ENCODE measurements around the gene ASPRV1.
A peak's percentile ranks its signal among the peaks of the same experiment; 100 is the strongest.
"Not testable (repeated sequence)": the region's sequence is repeated elsewhere in the genome, so short reads cannot be mapped to it uniquely, and the experiment has no call there.

Gene ASPRV1

DNA sequence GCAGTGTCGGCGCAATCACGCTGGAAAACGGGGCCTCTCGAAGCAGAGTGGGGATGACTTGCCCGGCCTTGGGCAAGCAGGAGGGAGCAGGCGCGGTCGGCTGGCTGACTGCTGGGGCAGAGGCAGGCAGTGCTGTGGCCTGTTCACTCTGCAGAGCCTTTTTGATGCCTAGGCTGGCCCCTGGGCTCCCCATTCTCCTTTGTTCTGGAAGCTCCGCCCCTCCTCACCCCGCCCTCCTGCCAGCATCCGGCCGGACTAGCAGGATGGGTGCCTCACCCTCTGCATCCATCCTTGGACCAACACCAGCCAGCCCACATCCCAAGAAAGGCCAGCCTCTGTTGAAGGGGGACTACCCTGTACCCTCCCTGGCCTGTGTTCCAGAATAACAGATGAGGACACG is at the start of gene ASPRV1:
ASPRV1 (minus strand) TSS at position 136 of the 400 bp plus-strand sequence. CDS start 195 bp downstream, outside the sequence.
- DNase-seq = no peak

DNA sequence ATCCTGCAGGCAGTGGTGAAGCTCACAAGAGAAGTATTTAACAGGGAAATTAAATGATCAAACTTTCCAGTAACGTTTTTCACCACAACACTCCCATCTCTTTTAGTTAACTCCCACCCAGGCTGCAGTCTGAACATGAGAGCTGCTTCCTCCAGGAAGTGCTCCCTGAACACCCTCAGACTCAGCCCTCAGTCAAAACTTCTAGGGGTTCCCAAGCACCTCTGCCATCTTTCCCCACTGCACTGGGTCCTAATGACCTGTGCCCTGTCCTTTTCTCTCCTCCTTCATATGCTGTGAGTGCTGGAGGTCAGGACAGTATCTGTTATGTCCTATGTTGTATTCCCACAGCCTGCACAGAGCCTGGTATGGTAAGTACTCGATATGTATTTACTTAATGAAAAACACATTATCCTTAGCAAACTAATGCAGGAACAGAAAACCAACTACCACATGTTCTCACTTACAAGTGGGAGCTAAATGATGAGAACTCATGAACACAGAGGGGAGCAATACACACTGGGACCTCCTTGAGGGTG is 49.2 kb upstream of the ASPRV1 start:
- DNase-seq = no peak

DNA sequence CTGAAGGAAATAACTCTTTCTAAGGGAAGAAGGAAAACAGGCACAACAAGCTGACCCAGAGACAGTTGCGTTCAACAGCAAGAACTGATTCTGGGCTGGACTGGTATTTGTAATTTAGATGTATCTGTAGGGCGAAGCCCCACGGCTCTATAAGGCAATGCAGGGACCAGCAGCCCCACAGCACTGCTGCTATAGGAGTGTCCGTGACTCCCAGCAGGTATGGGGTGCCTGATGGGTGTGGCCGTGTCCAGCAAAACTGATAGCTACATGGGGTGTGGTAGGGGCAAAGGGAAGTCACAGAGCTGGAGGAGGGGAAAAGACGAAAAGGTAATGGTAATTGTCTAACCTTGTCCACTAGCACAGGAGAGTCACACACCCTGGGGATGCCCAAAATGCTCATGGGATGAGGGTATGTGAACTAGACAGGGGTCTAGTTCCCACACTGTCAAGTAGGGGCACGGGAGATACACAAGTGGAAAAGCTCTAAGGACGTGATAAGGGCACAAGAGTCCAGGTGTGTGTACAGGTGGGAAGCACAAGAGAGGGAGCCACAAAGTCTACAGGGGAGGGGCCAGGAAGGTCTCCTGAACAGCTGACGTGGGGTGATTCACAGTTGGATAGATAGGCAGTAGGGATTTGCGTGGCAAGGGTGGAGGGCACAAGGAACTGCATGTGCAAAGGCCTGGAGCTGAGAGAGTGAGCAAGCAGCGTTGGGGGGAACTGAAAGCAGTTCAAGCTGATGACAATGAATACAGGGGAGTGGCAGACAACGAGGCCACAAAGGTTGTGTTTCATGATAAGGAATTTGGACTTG is 48.5 kb upstream of the ASPRV1 start:
- peak; percentile 2 for DNase-seq

DNA sequence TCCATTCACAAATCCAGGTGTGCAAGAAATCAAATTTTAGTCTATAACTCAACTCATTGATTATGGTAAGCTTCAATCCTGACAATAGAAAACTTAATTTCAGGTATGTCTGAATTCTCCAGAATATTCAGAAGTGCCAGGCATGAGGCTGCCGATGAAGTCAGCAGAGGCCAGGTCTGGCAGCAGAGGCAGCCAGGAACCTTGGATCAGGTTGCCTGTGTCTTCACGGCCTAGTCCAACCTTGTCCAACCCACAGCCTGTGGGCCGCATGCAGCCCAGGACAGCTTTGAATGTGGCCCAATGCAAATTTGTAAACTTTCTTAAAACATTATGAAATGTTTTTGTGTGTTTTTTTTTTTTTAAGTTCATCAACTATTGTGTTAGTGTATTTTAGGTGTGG is 46.9 kb upstream of the ASPRV1 start:
- no peak for DNase-seq

DNA sequence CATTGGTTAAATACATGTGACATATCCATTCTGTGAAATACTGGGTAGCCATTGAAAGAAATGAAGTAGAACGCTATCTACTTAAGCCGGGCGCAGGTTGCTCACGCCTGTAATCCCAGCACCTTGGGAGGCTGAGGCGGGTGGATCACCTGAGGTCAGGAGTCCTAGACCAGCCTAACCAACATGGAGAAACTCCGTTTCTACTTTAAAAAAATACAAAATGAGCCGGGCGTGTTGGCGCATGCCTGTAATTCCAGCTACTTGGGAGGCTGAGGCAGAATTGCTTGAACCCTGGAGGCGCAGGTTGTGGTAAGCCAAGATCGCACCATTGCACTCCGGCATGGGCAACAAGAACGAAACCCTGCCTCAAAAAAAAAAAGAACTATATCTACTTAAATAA is 45.7 kb upstream of the ASPRV1 start:
- DNase-seq = no peak

DNA sequence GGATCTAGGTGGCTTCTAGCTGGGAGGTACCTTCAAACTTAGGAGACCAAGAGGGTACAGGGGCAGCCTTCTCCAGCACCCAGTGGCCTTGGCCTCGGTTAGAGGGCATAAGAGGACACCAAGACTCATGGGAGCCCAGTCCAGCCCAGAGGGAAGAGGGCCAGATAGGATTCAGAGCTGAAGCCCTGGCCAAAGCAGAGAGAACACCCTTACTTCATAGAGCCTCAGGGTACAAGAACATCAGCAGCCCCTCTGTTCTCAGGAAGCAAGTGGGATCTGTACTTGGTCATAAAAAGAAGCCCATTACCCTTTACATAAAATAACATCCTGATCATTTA is 45.0 kb upstream of the ASPRV1 start:
- no peak for DNase-seq

DNA sequence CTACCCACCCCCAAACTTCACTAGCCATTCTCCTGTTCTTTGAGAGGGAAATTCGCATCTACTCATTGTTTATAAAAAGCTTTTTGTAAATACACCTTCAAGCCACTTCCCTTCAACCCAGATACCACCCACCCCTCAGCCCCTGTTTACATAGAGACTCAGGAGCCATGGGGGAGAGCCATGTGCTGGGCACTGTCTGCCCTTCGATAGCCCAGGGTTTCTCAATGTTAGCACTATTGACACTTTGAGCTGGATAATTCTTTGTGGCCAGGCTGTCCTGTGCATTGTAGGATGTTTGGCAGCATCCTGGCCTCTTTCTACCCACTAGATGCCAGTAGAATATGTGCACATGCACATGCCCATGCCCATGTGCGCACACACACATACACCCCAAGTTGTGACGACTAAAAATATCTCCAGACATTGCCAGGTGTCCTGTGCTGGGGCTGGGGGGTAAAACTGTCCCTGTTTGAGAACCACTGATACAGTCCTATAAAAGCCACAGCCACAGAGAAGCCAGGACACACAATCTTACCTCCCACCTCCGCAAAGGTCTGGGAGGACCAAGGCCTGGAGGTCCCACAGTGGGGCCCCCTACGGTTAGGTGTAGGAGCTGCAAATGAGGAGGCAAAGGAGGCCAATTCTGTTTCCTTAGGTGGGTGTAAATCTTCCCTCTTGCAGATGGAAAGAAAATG is 44.5 kb upstream of the ASPRV1 start:
- no peak for DNase-seq

DNA sequence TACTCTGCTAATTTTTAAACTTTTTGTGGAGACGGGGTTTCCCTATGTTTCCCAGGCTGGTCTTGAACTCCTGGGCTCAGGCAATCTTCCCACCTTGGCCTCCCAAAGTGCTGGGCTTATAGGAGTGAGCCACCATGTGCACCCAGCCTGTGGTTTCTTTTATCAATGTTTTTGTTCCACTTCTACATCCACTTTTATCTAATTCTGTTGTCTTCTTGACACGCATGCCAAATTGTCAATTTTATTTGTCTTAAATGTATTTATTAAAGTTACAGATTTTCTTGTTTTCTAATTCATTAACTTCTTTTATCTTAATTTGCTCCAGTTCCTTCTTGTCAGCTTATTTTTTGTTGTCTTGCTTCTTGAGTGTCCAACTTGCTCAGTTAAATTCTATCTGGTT is 43.8 kb upstream of the ASPRV1 start:
- no peak for DNase-seq

DNA sequence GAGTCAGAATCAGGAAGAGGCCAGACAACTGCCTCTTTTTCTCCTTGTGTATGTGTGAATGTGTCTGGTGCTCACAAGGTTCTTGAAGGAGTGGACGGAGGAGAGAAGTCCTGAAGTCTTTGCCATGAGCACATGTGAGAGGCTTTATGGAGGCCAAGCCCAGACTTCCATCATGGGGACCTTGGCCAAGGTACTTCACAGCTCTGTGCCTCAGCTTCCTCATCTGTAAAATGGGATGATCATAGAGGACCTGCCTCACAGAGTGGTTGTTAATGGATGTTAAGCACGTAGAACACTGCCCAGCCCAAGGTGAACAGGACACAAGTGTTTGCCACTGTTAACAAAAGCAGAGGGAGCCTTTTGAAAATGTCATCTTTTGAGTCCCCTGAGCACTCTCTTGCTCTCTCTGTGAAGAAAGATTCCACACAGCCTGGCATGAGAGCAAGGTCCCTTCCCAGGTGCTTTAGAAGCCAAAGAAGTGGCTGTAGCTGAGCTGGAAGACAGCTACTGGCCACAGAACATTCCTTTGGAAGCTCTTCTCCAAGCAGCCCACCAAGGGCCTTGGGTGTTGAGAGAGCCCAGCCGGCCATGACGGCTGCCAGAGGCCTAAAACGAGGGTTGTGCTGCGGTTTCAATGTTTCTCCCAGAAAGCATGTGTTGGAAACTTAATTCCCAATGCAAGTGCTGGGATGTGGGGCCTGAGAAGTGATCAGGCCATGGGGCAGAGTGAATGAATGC is 41.8 kb upstream of the ASPRV1 start:
- DNase-seq = no peak

DNA sequence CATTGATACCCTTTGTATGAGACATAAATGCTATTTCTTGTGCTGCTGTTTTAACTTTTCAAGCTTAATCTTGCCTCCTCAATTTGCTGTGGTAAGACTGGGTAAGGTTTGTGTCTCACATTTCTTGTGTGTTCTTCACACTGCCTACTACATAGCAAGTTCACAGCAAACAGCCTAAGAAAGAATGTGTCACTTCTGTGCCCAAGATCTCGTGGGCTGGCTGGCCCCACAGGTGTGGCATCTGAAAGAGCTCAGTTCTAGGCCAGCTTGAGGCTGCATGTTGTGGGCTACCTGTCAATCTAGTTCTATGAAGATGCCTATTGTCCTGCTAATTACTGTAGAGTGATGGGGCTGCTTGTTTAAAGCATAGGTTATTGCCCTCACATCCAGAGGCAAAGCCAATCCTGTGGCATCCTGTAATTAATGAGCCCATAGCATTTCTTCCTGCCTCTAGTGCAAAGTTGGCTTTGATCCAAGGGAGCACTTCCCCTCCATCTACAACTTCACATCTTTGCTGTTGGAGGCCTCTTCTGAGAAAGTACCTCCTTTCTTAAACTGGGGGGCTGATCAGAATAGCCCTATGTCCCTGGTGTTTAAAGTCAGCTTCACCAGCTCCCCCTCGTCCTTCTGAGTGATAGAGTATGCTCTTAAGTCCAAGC is 40.9 kb upstream of the ASPRV1 start:
- DNase-seq = peak; percentile 29

DNA sequence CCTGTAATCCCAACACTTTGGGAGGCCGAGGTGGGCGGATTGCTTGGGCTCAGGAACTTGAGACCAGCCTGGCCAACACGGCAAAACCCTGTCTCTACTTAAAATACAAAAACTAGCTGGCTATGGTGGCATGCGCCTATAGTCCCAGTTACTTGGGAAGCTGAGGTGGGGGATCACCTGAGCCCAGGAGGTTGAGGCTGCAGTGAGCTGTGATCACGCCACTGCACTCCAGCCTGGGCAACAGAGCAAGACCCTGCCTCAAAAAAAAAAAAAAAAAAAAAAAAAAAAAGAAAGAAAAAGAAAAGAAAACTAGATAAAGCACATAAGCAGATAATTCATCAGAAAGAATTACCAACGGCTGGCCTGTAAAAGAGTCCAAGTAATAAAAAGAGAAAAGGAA is 39.1 kb upstream of the ASPRV1 start:
- not testable (repeated sequence) for DNase-seq

DNA sequence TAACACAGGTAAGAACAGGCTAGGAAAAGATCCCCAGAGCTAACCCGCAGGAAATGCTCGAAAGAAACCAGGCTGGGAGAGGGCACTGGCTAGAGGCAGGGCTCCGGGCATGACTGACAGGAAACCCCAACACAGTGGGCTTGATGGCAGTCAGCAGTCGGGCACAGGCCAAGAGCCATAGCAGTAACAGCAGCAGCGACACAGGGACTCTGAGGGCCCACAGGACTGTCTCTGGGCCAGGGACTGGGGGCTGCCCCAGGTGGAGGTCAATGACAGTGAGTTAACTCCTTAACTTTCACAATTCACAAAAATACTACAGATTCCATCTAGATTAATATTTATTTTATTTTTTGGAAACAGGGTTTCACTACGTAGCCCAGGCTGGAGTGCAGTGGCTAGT is 37.3 kb upstream of the ASPRV1 start:
- no peak for DNase-seq

DNA sequence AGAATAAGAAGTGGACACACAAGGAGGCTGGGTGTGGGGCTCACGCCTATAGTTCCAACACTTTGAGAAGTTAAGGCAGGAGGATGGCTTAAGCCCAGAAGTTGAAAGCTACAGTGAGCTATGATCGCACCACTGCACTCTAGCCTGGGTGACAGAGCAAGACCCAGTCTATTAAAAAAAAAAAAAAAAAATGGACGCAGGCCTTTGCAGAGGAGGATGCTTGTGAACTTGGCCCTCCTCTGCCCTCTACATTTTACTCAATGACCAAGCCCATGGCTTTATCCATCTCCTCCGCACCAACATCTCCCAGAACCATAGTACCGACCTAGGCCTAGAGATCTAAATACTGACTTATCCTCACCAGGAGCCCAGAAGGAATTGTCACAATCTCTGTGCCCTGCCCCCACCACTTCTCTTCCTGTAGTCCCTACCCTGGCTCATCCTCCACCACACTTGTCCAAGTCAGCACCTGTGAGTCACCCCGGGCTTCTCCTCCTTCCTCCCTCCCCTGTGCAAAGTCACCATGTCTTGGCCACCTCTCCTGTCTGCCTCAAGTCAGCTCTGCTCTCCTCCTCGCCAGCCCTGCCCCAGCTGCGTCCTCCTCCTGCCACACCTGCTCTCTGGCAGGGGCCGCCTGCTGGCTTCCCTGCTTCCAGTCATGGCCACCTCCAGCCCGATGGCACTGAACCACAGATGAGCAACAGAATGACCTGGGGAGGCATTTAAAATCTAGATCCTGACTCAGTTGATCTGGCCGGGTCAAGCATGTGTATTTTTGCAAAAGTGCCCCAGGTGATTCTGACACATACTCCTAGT is 35.8 kb upstream of the ASPRV1 start:
- no peak for DNase-seq

DNA sequence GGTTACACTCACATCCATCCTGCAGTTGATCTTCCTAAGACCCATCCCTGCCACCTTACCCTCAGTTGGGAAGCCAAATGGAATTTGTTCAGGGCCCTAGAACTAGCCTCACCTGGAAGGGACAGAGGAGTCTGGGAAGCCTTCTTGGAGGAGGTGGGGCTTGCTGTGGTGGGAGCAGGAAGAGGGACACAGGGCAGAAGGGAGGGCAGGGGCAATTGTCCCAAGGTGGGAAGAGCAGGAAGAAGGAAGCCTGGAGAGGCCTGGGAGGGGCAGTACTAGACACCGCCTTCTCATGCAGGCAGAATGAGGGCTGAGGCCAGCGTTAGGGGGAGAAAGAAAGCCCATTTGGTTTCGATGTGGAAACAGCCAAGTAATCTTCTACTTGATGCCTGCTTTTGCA is 34.1 kb upstream of the ASPRV1 start:
- no peak for DNase-seq

DNA sequence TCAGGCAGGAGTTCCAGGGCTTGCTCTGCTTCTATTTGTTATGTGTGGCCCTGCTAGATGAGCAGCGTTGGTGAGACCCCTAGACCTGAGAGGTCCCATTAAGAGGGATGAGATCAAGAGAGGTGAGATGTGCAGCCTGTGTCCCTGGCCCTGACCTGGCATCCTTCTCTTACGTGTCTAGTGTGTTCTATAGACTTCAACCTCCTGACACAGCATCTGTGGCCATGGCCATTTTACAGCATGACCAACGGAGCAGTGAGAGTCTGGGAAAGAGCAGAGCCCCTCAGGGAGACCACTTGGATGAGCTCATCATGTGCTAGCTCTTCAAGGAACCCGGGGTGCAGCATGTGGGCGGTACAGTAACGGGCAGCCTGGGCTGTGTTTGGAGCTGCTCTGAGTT is 32.7 kb upstream of the ASPRV1 start:
- DNase-seq = no peak

DNA sequence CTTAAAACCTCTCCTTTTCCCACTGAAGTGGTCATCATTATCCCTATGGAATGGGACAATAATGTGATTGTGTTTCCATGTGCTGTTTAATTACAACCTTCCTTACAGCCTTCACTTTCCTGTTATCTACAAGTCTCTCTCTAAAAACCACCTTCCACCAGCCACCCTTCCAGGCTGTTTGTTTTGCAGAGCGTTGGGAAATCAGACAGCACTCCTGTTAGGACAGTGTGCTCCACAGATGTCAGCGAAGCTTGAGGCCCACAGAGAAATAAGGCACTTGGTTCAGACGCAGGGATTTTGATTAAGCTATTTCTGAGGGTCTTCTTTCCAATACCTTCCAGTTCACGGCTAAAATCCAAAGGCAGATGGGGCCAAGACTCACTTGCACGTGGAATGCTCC is 32.3 kb upstream of the ASPRV1 start:
- DNase-seq = no peak

DNA sequence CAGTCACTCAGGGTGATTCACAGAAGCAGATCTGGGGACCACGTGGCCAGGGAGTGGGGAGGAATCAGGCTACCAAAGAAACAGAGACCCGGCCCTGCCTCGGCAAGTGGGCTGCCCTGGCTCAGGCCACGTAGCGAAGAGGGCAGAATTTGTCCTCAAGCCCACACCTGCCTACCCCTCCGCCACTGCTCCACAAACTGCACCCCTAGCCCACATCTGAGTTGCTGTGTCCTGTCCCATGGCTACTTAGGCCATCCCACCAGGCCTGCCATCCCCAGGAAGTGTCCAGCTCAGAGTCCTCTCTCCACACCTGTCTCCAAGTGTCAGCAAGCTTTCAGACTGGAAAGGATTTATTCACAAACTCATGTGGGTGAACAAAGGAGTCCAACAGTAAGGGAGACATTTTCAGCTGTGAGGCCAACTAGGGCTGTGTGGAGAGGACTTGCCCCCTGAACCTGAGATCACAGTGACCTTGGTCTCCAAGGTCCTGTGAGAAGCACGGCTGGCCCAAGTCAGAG is 31.7 kb upstream of the ASPRV1 start:
- no peak for DNase-seq

DNA sequence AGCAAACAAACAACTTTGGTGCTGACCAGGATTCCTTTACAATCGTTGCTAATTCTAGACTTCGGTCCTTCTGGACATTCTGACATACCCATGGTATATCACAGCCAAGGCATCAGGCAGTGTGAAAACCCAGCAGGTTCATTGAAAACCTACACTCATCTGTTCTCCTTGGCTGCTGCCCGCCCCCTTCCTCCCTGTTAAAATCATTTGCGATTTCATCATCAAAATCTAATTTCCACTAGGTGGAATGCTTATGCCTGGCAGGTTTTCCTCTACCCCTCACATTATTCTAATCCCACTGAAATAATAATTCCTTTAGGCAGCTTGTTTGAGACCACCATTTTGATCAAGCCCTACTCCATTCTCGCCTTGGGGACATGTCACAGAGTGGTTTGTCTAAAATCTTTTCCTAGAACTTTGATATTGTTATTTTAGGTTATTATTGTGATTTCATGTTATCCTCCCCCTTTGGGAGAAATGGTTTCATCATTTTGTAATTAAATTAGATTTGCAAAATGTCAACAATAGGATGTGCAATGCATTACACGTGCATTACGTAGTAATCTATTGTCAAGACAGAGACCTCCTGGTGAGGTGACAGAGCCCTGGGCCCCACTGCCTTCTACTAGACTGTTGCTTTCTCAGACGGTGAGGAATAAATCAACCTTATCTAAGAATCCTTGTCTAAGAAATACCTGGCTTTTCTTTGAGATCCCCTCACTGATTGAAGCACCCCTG is 31.0 kb upstream of the ASPRV1 start:
- DNase-seq = no peak

DNA sequence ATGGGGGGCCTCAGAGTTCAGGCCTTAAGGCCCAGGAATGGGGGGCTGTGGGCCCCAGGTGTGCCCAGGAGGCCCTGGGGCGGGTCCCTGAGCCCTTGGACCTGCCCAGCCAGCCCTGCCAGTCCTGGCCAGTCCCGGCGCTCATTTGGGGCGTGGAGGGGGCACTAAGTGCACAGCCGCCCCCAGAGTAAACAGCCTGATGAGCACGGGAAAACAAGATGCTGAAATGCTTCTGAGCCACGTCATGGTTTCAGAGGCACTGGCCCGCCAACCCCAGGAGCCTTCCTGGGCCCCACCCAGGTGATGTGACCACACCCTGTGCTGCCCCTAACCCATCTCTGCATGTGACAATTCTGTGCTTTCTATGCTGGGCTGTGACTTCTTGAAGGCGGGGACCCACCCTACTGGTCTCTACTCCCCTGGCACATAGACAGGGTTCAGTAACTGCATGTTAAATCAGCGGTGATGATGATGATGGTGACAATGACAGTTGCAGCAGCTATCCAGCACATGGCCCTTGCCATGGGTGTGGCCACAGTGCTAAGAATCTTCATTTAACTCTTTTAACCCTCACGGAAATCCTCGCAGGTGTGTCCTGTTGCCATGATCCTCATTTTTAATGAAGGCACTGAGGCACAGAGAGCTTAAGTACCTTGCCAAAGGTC is 28.1 kb upstream of the ASPRV1 start:
- DNase-seq = no peak

DNA sequence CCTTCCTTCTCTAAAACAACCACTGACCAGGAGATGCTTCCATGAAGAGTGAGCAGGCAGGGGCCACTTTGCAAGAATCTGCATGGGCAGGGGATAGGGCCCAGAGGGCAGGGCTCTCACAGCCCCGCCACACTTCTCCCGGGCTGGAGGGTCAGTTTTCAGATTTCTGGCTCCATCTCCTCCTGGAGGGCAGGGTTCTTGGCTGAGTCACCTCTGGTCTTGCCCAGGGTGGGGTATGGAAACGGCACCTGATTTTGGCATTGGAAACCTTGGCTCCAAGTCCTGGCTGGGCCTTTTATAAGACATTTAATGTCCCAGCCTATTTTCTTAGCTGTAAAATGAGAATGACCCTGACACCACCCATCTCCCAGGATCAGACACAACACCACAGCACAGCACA is 27.6 kb upstream of the ASPRV1 start:
- DNase-seq = no peak
